ENCODE results near the gene PTK7.

- TF ChIP-seq MAX (IDR thresholded peaks at IDR 0.05; ENCODE audit: low read depth, low read length) = no peak
- no peak for TF ChIP-seq CTCF (IDR thresholded peaks at IDR 0.05; ENCODE audit: low read depth, low read length)
- no peak for TF ChIP-seq POLR2A (IDR thresholded peaks at IDR 0.05; ENCODE audit: extremely low read depth, insufficient read length)
- TF ChIP-seq MYC (IDR thresholded peaks at IDR 0.05; ENCODE audit: low read depth, low read length) = no peak
These were observed 37.4 kb upstream of the PTK7 start for GRCh38 chr6:43038727-43039126.

All from NB4 (cell line).